ENCODE results near the gene CDH18.

The CDH18 gene

GRCh38 chr5:19930451-19930850 is 57.5 kb downstream of the CDH18 start:
- DNase-seq (ENCODE audit: low read depth in 4 of 4, low spot score in 1 of 4): no peak

- DNase-seq (ENCODE audit: low read depth in 4 of 4, low spot score in 1 of 4): no peak
Observed at GRCh38 chr5:19928562-19929421, 59.2 kb downstream of the CDH18 start.

- no peak for DNase-seq (ENCODE audit: low read depth in 4 of 4, low spot score in 1 of 4)
Observed at GRCh38 chr5:19927919-19928318, 60.1 kb downstream of the CDH18 start.

GRCh38 chr5:19927170-19927569 is 60.8 kb downstream of the CDH18 start:
- no peak for DNase-seq (ENCODE audit: low read depth in 4 of 4, low spot score in 1 of 4)

- no peak for DNase-seq (ENCODE audit: low read depth in 4 of 4, low spot score in 1 of 4)
Observed at GRCh38 chr5:19923742-19924141, 64.3 kb downstream of the CDH18 start.

GRCh38 chr5:19920761-19921160 is 67.2 kb downstream of the CDH18 start:
- no peak for DNase-seq (ENCODE audit: low read depth in 4 of 4, low spot score in 1 of 4)

GRCh38 chr5:19918780-19919179 is 69.2 kb downstream of the CDH18 start:
- DNase-seq (ENCODE audit: low read depth in 4 of 4, low spot score in 1 of 4): no peak

- DNase-seq (ENCODE audit: low read depth in 4 of 4, low spot score in 1 of 4): no peak
Observed at GRCh38 chr5:19917588-19918122, 70.3 kb downstream of the CDH18 start.

- no peak for DNase-seq (ENCODE audit: low read depth in 4 of 4, low spot score in 1 of 4)
Observed at GRCh38 chr5:19910136-19910535, 77.9 kb downstream of the CDH18 start.

GRCh38 chr5:19904766-19905165 is 83.2 kb downstream of the CDH18 start:
- no peak for DNase-seq (ENCODE audit: low read depth in 4 of 4, low spot score in 1 of 4)

- DNase-seq (ENCODE audit: low read depth in 4 of 4, low spot score in 1 of 4): no peak
Observed at GRCh38 chr5:19903611-19904010, 84.4 kb downstream of the CDH18 start.

- no peak for DNase-seq (ENCODE audit: low read depth in 4 of 4, low spot score in 1 of 4)
Observed at GRCh38 chr5:19902316-19902934, 85.6 kb downstream of the CDH18 start.

- DNase-seq (ENCODE audit: low read depth in 4 of 4, low spot score in 1 of 4): no peak
Observed at GRCh38 chr5:19900269-19900668, 87.7 kb downstream of the CDH18 start.

- DNase-seq (ENCODE audit: low read depth in 4 of 4, low spot score in 1 of 4): no peak
Observed at GRCh38 chr5:19891658-19892057, 96.3 kb downstream of the CDH18 start.

- no peak for DNase-seq (ENCODE audit: low read depth in 4 of 4, low spot score in 1 of 4)
Observed at GRCh38 chr5:19886123-19886917, 101.7 kb downstream of the CDH18 start.

GRCh38 chr5:19885040-19885824 is 102.8 kb downstream of the CDH18 start:
- DNase-seq (ENCODE audit: low read depth in 4 of 4, low spot score in 1 of 4): no peak

GRCh38 chr5:19880859-19881436 is 107.1 kb downstream of the CDH18 start:
- no peak for DNase-seq (ENCODE audit: low read depth in 4 of 4, low spot score in 1 of 4)

GRCh38 chr5:19880458-19880857 is 107.5 kb downstream of the CDH18 start:
- no peak for DNase-seq (ENCODE audit: low read depth in 4 of 4, low spot score in 1 of 4)

- no peak for DNase-seq (ENCODE audit: low read depth in 4 of 4, low spot score in 1 of 4)
Observed at GRCh38 chr5:19874811-19875210, 113.2 kb downstream of the CDH18 start.

- DNase-seq (ENCODE audit: low read depth in 4 of 4, low spot score in 1 of 4): no peak
Observed at GRCh38 chr5:19866090-19866450, 121.9 kb downstream of the CDH18 start.

Data from stimulated activated CD4-positive, alpha-beta T cell treated with anti-CD3 and anti-CD28 coated beads, Interleukin-1b, Interleukin-23, amount 100 ng/mL, for 24 hours (primary cell).